ENCODE data around the gene ANKH.

ANKH gene

DNA sequence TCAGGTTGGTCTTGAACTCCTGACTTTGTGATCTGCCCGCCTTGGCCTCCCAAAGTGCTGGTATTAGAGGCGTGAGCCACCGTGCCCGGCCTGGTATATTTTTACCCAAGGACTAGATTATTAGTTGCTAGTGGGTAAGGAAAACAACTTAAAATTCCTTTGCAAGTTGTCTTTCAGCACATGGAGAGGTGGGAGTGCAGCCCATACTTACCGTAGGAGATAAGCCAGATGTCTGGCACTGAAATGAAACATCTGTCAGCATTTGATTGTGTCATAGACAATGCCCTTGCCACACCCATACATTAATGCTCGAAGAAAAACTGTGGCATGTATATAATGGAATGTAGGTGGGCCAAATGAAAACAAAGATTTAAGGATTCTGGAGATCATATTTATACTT is 36.6 kb upstream of the ANKH start:
- no peaks in the 10 kb centered on the region for H3K36me3 ChIP-seq (ENCODE audit: insufficient read depth, low read length)
- TF ChIP-seq, protein P1, sequence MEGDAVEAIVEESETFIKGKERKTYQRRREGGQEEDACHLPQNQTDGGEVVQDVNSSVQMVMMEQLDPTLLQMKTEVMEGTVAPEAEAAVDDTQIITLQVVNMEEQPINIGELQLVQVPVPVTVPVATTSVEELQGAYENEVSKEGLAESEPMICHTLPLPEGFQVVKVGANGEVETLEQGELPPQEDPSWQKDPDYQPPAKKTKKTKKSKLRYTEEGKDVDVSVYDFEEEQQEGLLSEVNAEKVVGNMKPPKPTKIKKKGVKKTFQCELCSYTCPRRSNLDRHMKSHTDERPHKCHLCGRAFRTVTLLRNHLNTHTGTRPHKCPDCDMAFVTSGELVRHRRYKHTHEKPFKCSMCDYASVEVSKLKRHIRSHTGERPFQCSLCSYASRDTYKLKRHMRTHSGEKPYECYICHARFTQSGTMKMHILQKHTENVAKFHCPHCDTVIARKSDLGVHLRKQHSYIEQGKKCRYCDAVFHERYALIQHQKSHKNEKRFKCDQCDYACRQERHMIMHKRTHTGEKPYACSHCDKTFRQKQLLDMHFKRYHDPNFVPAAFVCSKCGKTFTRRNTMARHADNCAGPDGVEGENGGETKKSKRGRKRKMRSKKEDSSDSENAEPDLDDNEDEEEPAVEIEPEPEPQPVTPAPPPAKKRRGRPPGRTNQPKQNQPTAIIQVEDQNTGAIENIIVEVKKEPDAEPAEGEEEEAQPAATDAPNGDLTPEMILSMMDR (conservative IDR thresholded peaks at IDR 0.05; ENCODE audit: low read length) = no peak
- no peak for TF ChIP-seq EZH2phosphoT487 (IDR thresholded peaks at IDR 0.05; ENCODE audit: borderline replicate concordance)
- H2AFZ ChIP-seq (ENCODE audit: low read length) = no peak overlapping the region
- H3K4me3 ChIP-seq (ENCODE audit: low read length, poor library complexity, severe bottlenecking) = no peak overlapping the region
- no peaks in the 10 kb centered on the region for H3K9me2 ChIP-seq (replicated peaks; ENCODE audit: low read depth, low read length)
- H3K4me2 ChIP-seq (ENCODE audit: low read depth, low read length, poor library complexity, severe bottlenecking) = no peak overlapping the region
- H3K27me3 ChIP-seq (ENCODE audit: insufficient read depth, low read length, poor library complexity, severe bottlenecking) = no peaks in the 10 kb centered on the region
- no peaks in the 10 kb centered on the region for H3F3A ChIP-seq (ENCODE audit: low read depth)
- no peaks in the 10 kb centered on the region for H3K79me2 ChIP-seq (ENCODE audit: insufficient read depth, low read length)
- H3K9me3 ChIP-seq (ENCODE audit: insufficient read depth, low read depth, low read length) = no peaks in the 10 kb centered on the region
- H4K20me1 ChIP-seq (ENCODE audit: insufficient read depth, low read length, poor library complexity, severe bottlenecking) = no peaks in the 10 kb centered on the region
- no peaks in the 10 kb centered on the region for H3K4me1 ChIP-seq (ENCODE audit: insufficient read depth, low read length, poor library complexity, severe bottlenecking)
- H3K9ac ChIP-seq (ENCODE audit: low read depth, low read length, poor library complexity, severe bottlenecking) = no peak overlapping the region

GRCh38 chr5:14906628-14907027 is 35.0 kb upstream of the ANKH start:
- TF ChIP-seq, protein P1 (conservative IDR thresholded peaks at IDR 0.05; ENCODE audit: low read length) = no peak
- no peak for TF ChIP-seq EZH2phosphoT487 (IDR thresholded peaks at IDR 0.05; ENCODE audit: borderline replicate concordance)
- H3K9me3 ChIP-seq (ENCODE audit: insufficient read depth, low read depth, low read length) = no peaks in the 10 kb centered on the region
- no peaks in the 10 kb centered on the region for H3K9me2 ChIP-seq (replicated peaks; ENCODE audit: low read depth, low read length)
- no peaks in the 10 kb centered on the region for H3F3A ChIP-seq (ENCODE audit: low read depth)
- H3K9ac ChIP-seq (ENCODE audit: low read depth, low read length, poor library complexity, severe bottlenecking) = no peak overlapping the region
- H3K4me2 ChIP-seq (ENCODE audit: low read depth, low read length, poor library complexity, severe bottlenecking) = no peak overlapping the region
- H3K4me3 ChIP-seq (ENCODE audit: low read length, poor library complexity, severe bottlenecking) = no peak overlapping the region
- no peaks in the 10 kb centered on the region for H3K79me2 ChIP-seq (ENCODE audit: insufficient read depth, low read length)
- no peak overlapping the region for H2AFZ ChIP-seq (ENCODE audit: low read length)
- H3K27me3 ChIP-seq (ENCODE audit: insufficient read depth, low read length, poor library complexity, severe bottlenecking) = no peaks in the 10 kb centered on the region
- H4K20me1 ChIP-seq (ENCODE audit: insufficient read depth, low read length, poor library complexity, severe bottlenecking) = no peaks in the 10 kb centered on the region
- H3K36me3 ChIP-seq (ENCODE audit: insufficient read depth, low read length) = no peaks in the 10 kb centered on the region
- no peaks in the 10 kb centered on the region for H3K4me1 ChIP-seq (ENCODE audit: insufficient read depth, low read length, poor library complexity, severe bottlenecking)

DNA sequence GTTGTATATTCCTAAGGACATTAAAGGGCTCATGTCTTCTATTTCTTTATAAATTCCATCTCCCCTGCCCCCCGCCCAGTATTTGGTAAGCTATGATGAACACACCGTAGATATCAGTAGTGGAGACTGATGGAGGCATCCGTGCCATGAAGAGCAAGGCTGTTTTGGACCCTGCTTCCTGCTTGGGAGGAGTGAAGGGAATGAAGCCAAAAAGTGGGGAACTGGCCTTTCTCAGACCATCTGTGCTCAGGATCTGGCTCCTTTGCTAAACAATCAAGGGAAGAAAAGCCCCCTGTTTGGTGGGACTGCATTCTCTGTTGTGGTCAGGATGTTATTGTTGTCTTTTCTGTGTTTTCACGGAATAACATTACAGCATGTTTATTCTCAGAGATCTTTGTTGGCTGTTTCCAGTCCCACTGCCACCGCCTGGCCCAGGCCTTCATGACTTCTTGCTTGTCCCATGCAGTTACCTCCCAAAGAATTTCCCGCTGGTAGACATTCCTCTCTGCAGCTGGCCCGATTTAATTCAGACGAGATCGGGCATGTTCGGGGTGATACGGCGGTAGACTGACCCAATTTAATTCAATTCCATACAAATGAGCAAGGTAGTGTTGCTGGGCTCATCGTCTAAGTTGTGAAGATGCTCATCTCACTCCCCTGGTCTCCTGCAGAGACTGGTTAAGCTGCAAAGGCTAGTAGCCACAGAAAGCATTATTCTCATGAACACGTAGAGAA is 31.4 kb upstream of the ANKH start:
- H3F3A ChIP-seq (ENCODE audit: low read depth) = no peaks in the 10 kb centered on the region
- no peaks in the 10 kb centered on the region for H3K4me1 ChIP-seq (ENCODE audit: insufficient read depth, low read length, poor library complexity, severe bottlenecking)
- H3K36me3 ChIP-seq (ENCODE audit: insufficient read depth, low read length) = no peaks in the 10 kb centered on the region
- TF ChIP-seq, protein P1 (conservative IDR thresholded peaks at IDR 0.05; ENCODE audit: low read length) = no peak
- no peak for TF ChIP-seq EZH2phosphoT487 (IDR thresholded peaks at IDR 0.05; ENCODE audit: borderline replicate concordance)
- no peaks in the 10 kb centered on the region for H3K9me3 ChIP-seq (ENCODE audit: insufficient read depth, low read depth, low read length)
- H3K4me2 ChIP-seq (ENCODE audit: low read depth, low read length, poor library complexity, severe bottlenecking) = no peak overlapping the region
- no peaks in the 10 kb centered on the region for H3K27me3 ChIP-seq (ENCODE audit: insufficient read depth, low read length, poor library complexity, severe bottlenecking)
- no peaks in the 10 kb centered on the region for H4K20me1 ChIP-seq (ENCODE audit: insufficient read depth, low read length, poor library complexity, severe bottlenecking)
- no peak overlapping the region for H2AFZ ChIP-seq (ENCODE audit: low read length)
- H3K4me3 ChIP-seq (ENCODE audit: low read length, poor library complexity, severe bottlenecking) = no peak overlapping the region
- H3K9ac ChIP-seq (ENCODE audit: low read depth, low read length, poor library complexity, severe bottlenecking) = no peak overlapping the region
- no peaks in the 10 kb centered on the region for H3K79me2 ChIP-seq (ENCODE audit: insufficient read depth, low read length)
- no peaks in the 10 kb centered on the region for H3K9me2 ChIP-seq (replicated peaks; ENCODE audit: low read depth, low read length)
